HCT116 (cell line): ENCODE data around the gene CREBRF.

Source experiments
- TF ChIP-seq, protein P1 (sequence below), 3 experiments: fragments of 200-600 bp in 1 of 3; sonication (generic) in 1 of 3; IDR thresholded peaks in 2 of 3; conservative IDR thresholded peaks in 1 of 3; 2 replicates each; pipeline ENCODE4 v1.5.1; 2012 to 2017; ENCODE audit warnings: low read depth in 2 of 3, low read length in 2 of 3, antibody characterized with exemption in 1 of 3, borderline replicate concordance in 1 of 3, control low read depth in 1 of 3, mild to moderate bottlenecking in 1 of 3, mixed read lengths in 1 of 3, mixed run types in 1 of 3, moderate library complexity in 1 of 3; ENCODE audit not compliant: insufficient read depth in 1 of 3
- TF ChIP-seq, protein P2 (sequence below): IDR thresholded peaks from 2 replicates; pipeline ENCODE4 v1.6.1; 2012

DNA sequence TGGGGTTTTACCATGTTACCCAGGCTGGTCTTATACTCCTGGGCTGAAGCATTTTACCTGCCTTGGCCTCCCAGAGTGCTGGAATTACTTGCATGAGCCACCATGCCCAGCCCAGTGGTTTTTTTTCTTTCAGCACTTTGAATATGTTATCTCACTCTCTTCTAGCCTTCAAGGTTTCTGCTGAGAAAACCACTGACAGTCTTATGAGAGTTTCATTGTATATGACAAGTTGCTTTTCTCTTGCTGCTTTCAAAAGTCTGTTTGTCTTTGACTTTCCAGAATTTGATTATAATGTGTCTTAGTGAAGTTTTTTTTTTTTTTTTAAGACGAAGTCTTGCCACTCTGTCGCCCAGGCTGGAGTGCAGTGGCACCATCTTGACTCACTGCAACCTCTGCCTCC is 45.1 kb downstream of the CREBRF start:
- TF ChIP-seq, protein P1, sequence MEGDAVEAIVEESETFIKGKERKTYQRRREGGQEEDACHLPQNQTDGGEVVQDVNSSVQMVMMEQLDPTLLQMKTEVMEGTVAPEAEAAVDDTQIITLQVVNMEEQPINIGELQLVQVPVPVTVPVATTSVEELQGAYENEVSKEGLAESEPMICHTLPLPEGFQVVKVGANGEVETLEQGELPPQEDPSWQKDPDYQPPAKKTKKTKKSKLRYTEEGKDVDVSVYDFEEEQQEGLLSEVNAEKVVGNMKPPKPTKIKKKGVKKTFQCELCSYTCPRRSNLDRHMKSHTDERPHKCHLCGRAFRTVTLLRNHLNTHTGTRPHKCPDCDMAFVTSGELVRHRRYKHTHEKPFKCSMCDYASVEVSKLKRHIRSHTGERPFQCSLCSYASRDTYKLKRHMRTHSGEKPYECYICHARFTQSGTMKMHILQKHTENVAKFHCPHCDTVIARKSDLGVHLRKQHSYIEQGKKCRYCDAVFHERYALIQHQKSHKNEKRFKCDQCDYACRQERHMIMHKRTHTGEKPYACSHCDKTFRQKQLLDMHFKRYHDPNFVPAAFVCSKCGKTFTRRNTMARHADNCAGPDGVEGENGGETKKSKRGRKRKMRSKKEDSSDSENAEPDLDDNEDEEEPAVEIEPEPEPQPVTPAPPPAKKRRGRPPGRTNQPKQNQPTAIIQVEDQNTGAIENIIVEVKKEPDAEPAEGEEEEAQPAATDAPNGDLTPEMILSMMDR (IDR thresholded peaks at IDR 0.05 in 2 of 3, conservative IDR thresholded peaks at IDR 0.05 in 1 of 3; ENCODE audit: borderline replicate concordance in 1 of 3, insufficient read depth in 1 of 3, low read depth in 2 of 3, low read length in 2 of 3) = no peak
- TF ChIP-seq, protein P2, sequence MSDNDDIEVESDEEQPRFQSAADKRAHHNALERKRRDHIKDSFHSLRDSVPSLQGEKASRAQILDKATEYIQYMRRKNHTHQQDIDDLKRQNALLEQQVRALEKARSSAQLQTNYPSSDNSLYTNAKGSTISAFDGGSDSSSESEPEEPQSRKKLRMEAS = no peak
